Measurements from ENCODE around the gene MMD. TPM values are rescaled to one million over a fixed set of nuclear protein-coding genes. Genes with fewer than 3 reads are reported as not detected.

The MMD gene
- total and polyA plus RNA-seq, 2 donors (not counting 1 experiment from before 2014, with no cell fraction given), result 19.2 to 29.4 TPM

DNA sequence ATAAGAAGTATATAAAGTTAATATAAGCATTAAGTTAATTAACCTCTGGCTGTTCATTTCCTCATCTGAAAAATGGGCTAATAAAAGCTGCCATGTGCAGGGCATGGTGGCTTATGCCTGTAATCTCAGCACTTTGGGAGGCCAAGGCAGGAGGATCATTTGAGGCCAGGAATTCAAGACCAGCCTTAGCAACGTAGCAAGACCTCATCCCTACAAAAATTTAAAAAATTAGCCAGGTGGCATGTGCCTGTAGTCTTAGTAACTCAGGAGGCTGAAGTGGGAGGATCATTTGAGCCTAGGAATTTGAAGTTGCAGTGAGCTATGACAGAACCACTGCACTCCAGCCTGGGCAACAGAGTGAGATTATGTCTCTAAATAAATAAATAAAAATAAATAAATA is 40.6 kb upstream of the MMD start:
- peaks cover 32% of the 10 kb centered on the region for H3K4me1 Mint-ChIP-seq
- H4K20me1 ChIP-seq (ENCODE audit: control insufficient read depth, insufficient read depth, low read length, poor library complexity, severe bottlenecking), result no peaks in the 10 kb centered on the region
- H3K4me1 ChIP-seq (ENCODE audit: control insufficient read depth in 2 of 2, insufficient read depth in 2 of 2, low read length in 2 of 2), result peaks cover 16 to 22% of the 10 kb centered on the region in 2 donors
- H3K27ac ChIP-seq (ENCODE audit: low read length in 2 of 2), result no peak overlapping the region
- CTCF ChIA-PET, result no interaction called here
- peaks cover 34% of the 10 kb centered on the region for H3K27me3 Mint-ChIP-seq
- intact Hi-C loops (cut with micrococcal nuclease), result no loop called here
- POLR2A ChIA-PET, result no interaction called here
- no peak overlapping the region for H3K4me3 Mint-ChIP-seq
- no peak overlapping the region for H3K4me2 ChIP-seq (replicated peaks; ENCODE audit: low read depth, low read length, poor library complexity, severe bottlenecking)
- H3K9me3 ChIP-seq (ENCODE audit: control extremely low read depth in 1 of 3, control insufficient read depth in 2 of 3, insufficient read depth in 1 of 3, low read length in 2 of 3), result peaks cover 0 to 5% (median 0%) of the 10 kb centered on the region in 3 donors
- H2AFZ ChIP-seq (ENCODE audit: insufficient read depth, low read depth, low read length, poor library complexity, severe bottlenecking), result no peak overlapping the region
- no peak for DNase-seq
- no peak overlapping the region for H3K4me3 ChIP-seq (ENCODE audit: control extremely low read depth in 1 of 5, extremely low read depth in 1 of 5, insufficient read depth in 1 of 5, low read depth in 2 of 5, low read length in 4 of 5)
- H3K9ac ChIP-seq (ENCODE audit: low read length), result no peak overlapping the region
- H3K27ac Mint-ChIP-seq, result no peak overlapping the region
- H3K9me3 Mint-ChIP-seq (ENCODE audit: insufficient read depth), result no peaks in the 10 kb centered on the region
- H3K79me2 ChIP-seq (ENCODE audit: control insufficient read depth, insufficient read depth, low read length), result no peaks in the 10 kb centered on the region
- no peak for ATAC-seq (ENCODE audit: low read depth)
- WGBS (ENCODE audit: insufficient coverage), result no CpG with 5 or more reads among the region's 1 CpG
- H3K27me3 ChIP-seq (replicated peaks in 1 of 4; ENCODE audit: control extremely low read depth in 1 of 4, control insufficient read depth in 3 of 4, insufficient read depth in 4 of 4, low read length in 3 of 4), result peaks cover 0 to 29% (median 12%) of the 10 kb centered on the region in 4 experiments
- no peaks in the 10 kb centered on the region for H3K36me3 ChIP-seq (replicated peaks in 1 of 2; ENCODE audit: control extremely low read depth in 1 of 2, control insufficient read depth in 1 of 2, extremely low read depth in 1 of 2, insufficient read depth in 2 of 2, low read length in 1 of 2)
- TF ChIP-seq CTCF (IDR thresholded peaks at IDR 0.05) (no peak), EZH2 (IDR thresholded peaks at IDR 0.05; ENCODE audit: borderline replicate concordance, insufficient read depth, low read depth, low read length, poor library complexity, severe bottlenecking) (no peak)

DNA sequence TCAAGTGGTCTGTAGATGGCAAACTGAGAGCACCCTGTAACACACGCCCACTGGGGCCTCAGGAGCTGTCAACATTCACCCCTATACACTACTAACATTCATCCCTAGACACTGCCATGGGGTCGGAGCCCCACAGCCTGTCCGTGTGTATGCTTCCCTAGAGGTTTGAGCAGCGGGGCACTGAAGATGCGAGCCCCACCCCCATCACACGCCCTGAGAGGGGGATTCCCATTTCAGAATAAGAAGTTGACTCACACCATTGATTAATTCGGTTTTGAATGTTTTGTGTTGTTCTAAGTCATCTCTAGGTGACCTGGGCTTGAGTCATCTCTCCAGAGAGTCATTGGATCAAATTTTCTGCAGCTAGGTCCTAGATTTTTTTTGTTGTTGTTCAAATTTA is 37.3 kb upstream of the MMD start:
- ATAC-seq (ENCODE audit: low read depth), result peak; percentile 45
- intact Hi-C loops (cut with micrococcal nuclease), result no loop called here

More for the DNA sequence above, 37.3 kb upstream of the MMD start:
- Histone ChIP-seq H4K20me1 (ENCODE audit: control insufficient read depth, insufficient read depth, low read length, poor library complexity, severe bottlenecking) (no peaks in the 10 kb centered on the region), H3K79me2 (ENCODE audit: control insufficient read depth, insufficient read depth, low read length) (no peaks in the 10 kb centered on the region), H2AFZ (ENCODE audit: insufficient read depth, low read depth, low read length, poor library complexity, severe bottlenecking) (no peak overlapping the region), H3K4me3 (ENCODE audit: control extremely low read depth in 1 of 5, extremely low read depth in 1 of 5, insufficient read depth in 1 of 5, low read depth in 2 of 5, low read length in 4 of 5) (no peak overlapping the region), H3K27ac (ENCODE audit: low read length in 2 of 2) (no peak overlapping the region), H3K4me1 (ENCODE audit: control insufficient read depth in 2 of 2, insufficient read depth in 2 of 2, low read length in 2 of 2) (peaks cover 11 to 17% of the 10 kb centered on the region in 2 donors), H3K36me3 (replicated peaks in 1 of 2; ENCODE audit: control extremely low read depth in 1 of 2, control insufficient read depth in 1 of 2, extremely low read depth in 1 of 2, insufficient read depth in 2 of 2, low read length in 1 of 2) (no peaks in the 10 kb centered on the region), H3K9ac (ENCODE audit: low read length) (no peak overlapping the region), H3K27me3 (replicated peaks in 1 of 4; ENCODE audit: control extremely low read depth in 1 of 4, control insufficient read depth in 3 of 4, insufficient read depth in 4 of 4, low read length in 3 of 4) (peaks cover 0 to 14% (median 7%) of the 10 kb centered on the region in 4 experiments), H3K4me2 (replicated peaks; ENCODE audit: low read depth, low read length, poor library complexity, severe bottlenecking) (no peak overlapping the region), H3K9me3 (ENCODE audit: control extremely low read depth in 1 of 3, control insufficient read depth in 2 of 3, insufficient read depth in 1 of 3, low read length in 2 of 3) (peaks cover 0 to 5% (median 0%) of the 10 kb centered on the region in 3 donors)
- peaks cover 23% of the 10 kb centered on the region for H3K4me1 Mint-ChIP-seq
- H3K27ac Mint-ChIP-seq, result no peak overlapping the region
- ChIA-PET POLR2A (no interaction called here), CTCF (no interaction called here)
- peaks cover 30% of the 10 kb centered on the region for H3K27me3 Mint-ChIP-seq
- 55% methylated on average over 2 of the region's 7 CpGs for WGBS (ENCODE audit: insufficient coverage)
- H3K9me3 Mint-ChIP-seq (ENCODE audit: insufficient read depth), result no peaks in the 10 kb centered on the region
- TF ChIP-seq CTCF (IDR thresholded peaks at IDR 0.05), result no peak
- TF ChIP-seq EZH2 (IDR thresholded peaks at IDR 0.05; ENCODE audit: borderline replicate concordance, insufficient read depth, low read depth, low read length, poor library complexity, severe bottlenecking), result no peak
- no peak overlapping the region for H3K4me3 Mint-ChIP-seq
- peak; percentile 27 for DNase-seq

Data from B cell (primary cell).